ENCODE measurements around the gene ZNF488. TPM values are rescaled to one million over a fixed set of nuclear protein-coding genes. Genes with fewer than 3 reads are reported as not detected.

ZNF488 gene
- total RNA-seq, 1 donor from 2014 or later, result 2.9 TPM

- no peak overlapping the region for H3K4me3 Mint-ChIP-seq
These were observed 28.2 kb upstream of the ZNF488 start for GRCh38 chr10:47412177-47412730.

GRCh38 chr10:47410862-47411261, 26.8 kb upstream of the ZNF488 start:
- Mint-ChIP-seq H3K4me1 (no peaks in the 10 kb centered on the region), H3K27me3 (ENCODE audit: low read depth) (no peaks in the 10 kb centered on the region), H3K27ac (ENCODE audit: unreplicated experiment) (no peak overlapping the region), H3K9me3 (no peaks in the 10 kb centered on the region), H3K4me3 (no peak overlapping the region), H3K36me3 (ENCODE audit: low read depth) (no peaks in the 10 kb centered on the region)
- DNase-seq (ENCODE audit: low read depth, low spot score), result no peak
- no peak for TF ChIP-seq CTCF (conservative IDR thresholded peaks at IDR 0.05)

More at GRCh38 chr10:47412177-47412730, 28.2 kb upstream of the ZNF488 start:
- Mint-ChIP-seq H3K4me1 (no peaks in the 10 kb centered on the region), H3K36me3 (ENCODE audit: low read depth) (no peaks in the 10 kb centered on the region), H3K27ac (ENCODE audit: unreplicated experiment) (no peak overlapping the region), H3K9me3 (no peaks in the 10 kb centered on the region), H3K27me3 (ENCODE audit: low read depth) (no peaks in the 10 kb centered on the region)
- no peak for TF ChIP-seq CTCF (conservative IDR thresholded peaks at IDR 0.05)
- DNase-seq (ENCODE audit: low read depth, low spot score), result no peak

GRCh38 chr10:47410271-47410670, 26.2 kb upstream of the ZNF488 start:
- H3K27ac Mint-ChIP-seq (ENCODE audit: unreplicated experiment), result no peak overlapping the region
- no peaks in the 10 kb centered on the region for H3K9me3 Mint-ChIP-seq
- no peaks in the 10 kb centered on the region for H3K27me3 Mint-ChIP-seq (ENCODE audit: low read depth)
- H3K4me1 Mint-ChIP-seq, result no peaks in the 10 kb centered on the region
- no peaks in the 10 kb centered on the region for H3K36me3 Mint-ChIP-seq (ENCODE audit: low read depth)
- H3K4me3 Mint-ChIP-seq, result no peak overlapping the region
- DNase-seq (ENCODE audit: low read depth, low spot score), result no peak
- TF ChIP-seq CTCF (conservative IDR thresholded peaks at IDR 0.05), result no peak

GRCh38 chr10:47409866-47410256, 25.8 kb upstream of the ZNF488 start:
- Mint-ChIP-seq H3K4me1 (no peaks in the 10 kb centered on the region), H3K4me3 (no peak overlapping the region), H3K9me3 (no peaks in the 10 kb centered on the region), H3K36me3 (ENCODE audit: low read depth) (no peaks in the 10 kb centered on the region), H3K27ac (ENCODE audit: unreplicated experiment) (no peak overlapping the region), H3K27me3 (ENCODE audit: low read depth) (no peaks in the 10 kb centered on the region)
- TF ChIP-seq CTCF (conservative IDR thresholded peaks at IDR 0.05), result no peak
- DNase-seq (ENCODE audit: low read depth, low spot score), result no peak

DNA sequence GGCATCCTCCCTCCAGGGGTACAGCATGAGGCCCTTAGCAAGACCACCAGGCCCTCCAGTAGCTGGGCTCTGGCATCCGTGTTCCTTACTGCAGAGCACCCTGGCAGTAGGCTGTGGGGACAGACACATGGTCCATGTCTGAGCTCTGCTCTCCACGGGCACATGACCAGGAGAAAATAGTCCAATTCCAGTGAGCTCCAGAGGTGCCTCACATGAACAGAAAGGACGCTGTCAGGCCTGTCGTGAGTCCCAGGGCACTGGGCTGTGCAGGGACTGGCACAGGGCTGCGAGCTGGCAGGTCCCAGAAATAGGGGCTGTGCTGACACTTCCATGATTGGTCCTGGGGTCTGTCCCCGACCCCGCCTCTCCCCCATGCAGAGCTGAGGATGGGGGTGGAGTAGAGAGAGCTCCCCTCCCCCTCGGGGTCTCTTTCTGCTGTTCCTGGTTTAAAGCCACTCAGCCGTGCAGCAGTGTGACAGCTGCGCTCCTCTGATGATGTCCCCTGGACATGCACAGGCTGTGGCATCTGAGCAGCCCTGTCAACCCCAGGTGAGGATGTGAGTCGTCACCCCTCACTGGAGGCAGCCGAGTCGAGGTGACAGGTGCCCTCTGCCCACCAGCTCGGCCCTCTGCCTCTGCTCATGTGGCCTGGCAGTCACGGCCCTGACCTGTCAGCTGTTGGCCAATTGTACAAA, 25.2 kb upstream of the ZNF488 start:
- Mint-ChIP-seq H3K36me3 (ENCODE audit: low read depth) (no peaks in the 10 kb centered on the region), H3K27ac (ENCODE audit: unreplicated experiment) (no peak overlapping the region), H3K27me3 (ENCODE audit: low read depth) (no peaks in the 10 kb centered on the region), H3K9me3 (no peaks in the 10 kb centered on the region), H3K4me3 (no peak overlapping the region), H3K4me1 (no peaks in the 10 kb centered on the region)
- no peak for DNase-seq (ENCODE audit: low read depth, low spot score)
- TF ChIP-seq CTCF (conservative IDR thresholded peaks at IDR 0.05), result no peak
